Activated CD8-positive, alpha-beta memory T cell treated with anti-CD3 and anti-CD28 coated beads, Interleukin-2, amount 50 U/mL, for 1 hour (primary cell): ENCODE data around the gene DNAH6.
"Not testable (repeated sequence)": the region's sequence is repeated elsewhere in the genome, so short reads cannot be mapped to it uniquely, and the experiment has no call there.

Experiments used
- DNase-seq: peaks from one replicate; pipeline ENCODE4 v3.0.0-alpha.2; 2020; ENCODE audit errors: extremely low read depth

Gene DNAH6

GRCh38 chr2:84516234-84516986 is at the start of gene DNAH6:
TSS of gene DNAH6 (plus strand) at chr2:84516498. CDS start at chr2:84517827, 1,329 bp downstream.
- DNase-seq = peak; percentile 68

GRCh38 chr2:84467389-84467788 is 48.9 kb upstream of the DNAH6 start:
- DNase-seq = no peak

- DNase-seq = not testable (repeated sequence)
Observed at GRCh38 chr2:84472423-84472822, 43.9 kb upstream of the DNAH6 start.

GRCh38 chr2:84472856-84473565 is 43.3 kb upstream of the DNAH6 start:
- DNase-seq = no peak

- DNase-seq = no peak
Observed at GRCh38 chr2:84474176-84474575, 42.1 kb upstream of the DNAH6 start.

- no peak for DNase-seq
Observed at GRCh38 chr2:84477886-84478285, 38.4 kb upstream of the DNAH6 start.

GRCh38 chr2:84478867-84479266 is 37.4 kb upstream of the DNAH6 start:
- DNase-seq = no peak

- DNase-seq = no peak
Observed at GRCh38 chr2:84481702-84482101, 34.6 kb upstream of the DNAH6 start.

GRCh38 chr2:84482603-84483002 is 33.7 kb upstream of the DNAH6 start:
- no peak for DNase-seq

- DNase-seq = no peak
Observed at GRCh38 chr2:84483320-84483719, 33.0 kb upstream of the DNAH6 start.

- DNase-seq = no peak
Observed at GRCh38 chr2:84486441-84487115, 29.7 kb upstream of the DNAH6 start.

- DNase-seq = no peak
Observed at GRCh38 chr2:84487298-84487996, 28.9 kb upstream of the DNAH6 start.

- no peak for DNase-seq
Observed at GRCh38 chr2:84491256-84491655, 25.0 kb upstream of the DNAH6 start.

GRCh38 chr2:84491741-84492140 is 24.6 kb upstream of the DNAH6 start:
- DNase-seq = no peak

GRCh38 chr2:84492571-84492970 is 23.7 kb upstream of the DNAH6 start:
- DNase-seq = no peak

- no peak for DNase-seq
Observed at GRCh38 chr2:84493514-84493913, 22.8 kb upstream of the DNAH6 start.

GRCh38 chr2:84494070-84494469 is 22.2 kb upstream of the DNAH6 start:
- no peak for DNase-seq

GRCh38 chr2:84495539-84496146 is 20.7 kb upstream of the DNAH6 start:
- peak; percentile 9 for DNase-seq

- DNase-seq = no peak
Observed at GRCh38 chr2:84496386-84496785, 19.9 kb upstream of the DNAH6 start.

- no peak for DNase-seq
Observed at GRCh38 chr2:84497285-84497684, 19.0 kb upstream of the DNAH6 start.

GRCh38 chr2:84498150-84498799 is 18.0 kb upstream of the DNAH6 start:
- no peak for DNase-seq
